Hematopoietic multipotent progenitor cell (in vitro differentiated cells): ENCODE data around the gene NUP210L. TPM values are rescaled to one million over a fixed set of nuclear protein-coding genes. Genes with fewer than 3 reads are reported as not detected.

Experiments
- DNase-seq, 3 donors: peaks; one replicate each; pipeline ENCODE4 v3.0.0-alpha.2; 2011 to 2015; ENCODE audit warnings: low read depth in 2 of 3, low spot score in 2 of 3
- total RNA-seq: library from RNA; depleted of rRNA; stranded (reverse); fragments of >200 nt; gene quantifications from one replicate; pipeline ENCODE4 v1.2.3, GENCODE V29; 2012

Gene NUP210L
- total RNA-seq, result under 0.01 TPM

GRCh38 chr1:154154534-154155191 lies at the start of gene NUP210L:
Gene NUP210L, minus strand, starts transcription at chr1:154155073.
- no peak for DNase-seq

- no peak for DNase-seq
These were observed 44.6 kb upstream of the NUP210L start for GRCh38 chr1:154199563-154199879.

GRCh38 chr1:154198756-154199562 lies 44.1 kb upstream of the NUP210L start:
- DNase-seq, result peak; percentile 34 to 85 (median 65)

GRCh38 chr1:154193821-154194220 lies 38.9 kb upstream of the NUP210L start:
- no peak for DNase-seq

- DNase-seq, result no peak
These were observed 37.6 kb upstream of the NUP210L start for GRCh38 chr1:154192476-154192875.

- DNase-seq, result peak in 1 of 3 donors; percentile 38
These were observed 37.2 kb upstream of the NUP210L start, which contains the start of gene TPM3 for GRCh38 chr1:154191990-154192461. Gene TPM3, minus strand, starts transcription at chr1:154192100. Its CDS starts 82 bp downstream, at chr1:154192018.

- no peak for DNase-seq
These were observed 35.7 kb upstream of the NUP210L start for GRCh38 chr1:154190550-154190949.

- no peak for DNase-seq
These were observed 32.1 kb upstream of the NUP210L start for GRCh38 chr1:154186852-154187501.

- peak in 2 of 3 donors; percentile 72 to 87 for DNase-seq
These were observed 31.3 kb upstream of the NUP210L start for GRCh38 chr1:154186177-154186576.

GRCh38 chr1:154183046-154183915 lies 28.4 kb upstream of the NUP210L start:
- peak; percentile 80 to 96 (median 95) for DNase-seq

- DNase-seq, result peak in 2 of 3 donors; percentile 96 to 98
These were observed 27.6 kb upstream of the NUP210L start for GRCh38 chr1:154182344-154183045.

- no peak for DNase-seq
These were observed 27.1 kb upstream of the NUP210L start for GRCh38 chr1:154181944-154182343.

- DNase-seq, result peak in 1 of 3 donors; percentile 65
These were observed 25.2 kb upstream of the NUP210L start for GRCh38 chr1:154179946-154180687.

GRCh38 chr1:154178911-154179811 lies 24.3 kb upstream of the NUP210L start:
- no peak for DNase-seq

GRCh38 chr1:154178013-154178412 lies 23.1 kb upstream of the NUP210L start:
- peak in 1 of 3 donors; percentile 60 for DNase-seq

- peak in 1 of 3 donors; percentile 43 for DNase-seq
These were observed 21.5 kb upstream of the NUP210L start for GRCh38 chr1:154176337-154176736.

- DNase-seq, result no peak
These were observed 19.8 kb upstream of the NUP210L start for GRCh38 chr1:154174654-154175053.

GRCh38 chr1:154171880-154172279 lies 17.0 kb upstream of the NUP210L start:
- no peak for DNase-seq
